ENCODE data around the gene MYBPC2.
A peak's percentile ranks its signal among the peaks of the same experiment; 100 is the strongest.

The MYBPC2 gene

DNA sequence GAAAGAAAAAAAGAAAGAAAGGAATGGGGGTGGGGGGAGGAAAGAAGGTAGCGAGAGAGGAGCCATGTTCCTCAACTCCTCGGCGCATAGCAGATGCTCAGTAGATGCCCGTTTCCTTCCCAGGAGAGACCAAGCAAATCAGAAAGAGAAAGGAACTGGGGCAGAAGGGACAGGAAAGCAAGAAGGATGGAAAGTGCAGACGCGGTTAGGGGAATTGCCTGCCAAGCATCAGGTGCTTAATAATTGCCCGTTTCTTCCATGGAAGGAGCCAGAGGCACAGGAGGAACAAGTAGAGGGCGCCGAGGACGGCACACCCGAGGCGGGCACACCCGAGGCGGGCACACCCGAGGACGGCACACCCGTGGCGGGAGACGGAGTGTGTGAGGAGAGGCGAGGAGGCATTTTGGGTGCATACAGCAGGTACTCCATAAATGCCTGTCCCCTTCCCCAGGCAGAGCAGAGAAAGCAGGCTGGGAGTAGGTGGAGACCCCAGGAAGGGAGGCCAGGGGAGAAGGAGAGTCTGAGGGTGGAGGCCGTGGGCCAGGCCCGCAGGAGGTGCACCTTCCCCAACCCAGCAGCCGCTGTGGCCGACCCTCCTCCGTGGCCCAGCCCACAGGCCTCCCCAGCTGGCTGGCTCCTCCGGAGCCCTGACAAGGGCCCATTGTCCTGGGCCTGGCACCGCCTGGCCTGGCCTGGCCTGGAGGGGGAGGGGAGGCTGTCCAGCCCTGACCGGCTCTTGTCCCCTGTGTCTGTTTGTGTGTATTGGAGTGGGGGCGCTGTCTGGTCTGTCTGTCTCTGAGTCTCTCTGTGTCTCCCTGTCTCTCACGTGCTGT, 63.7 kb downstream of the MYBPC2 start:
- peak in 55 of 56 donors; percentile 27 to 98 (median 91) for DNase-seq

GRCh38 chr19:50497022-50497405, 64.3 kb downstream of the MYBPC2 start:
- no peak for DNase-seq

DNA sequence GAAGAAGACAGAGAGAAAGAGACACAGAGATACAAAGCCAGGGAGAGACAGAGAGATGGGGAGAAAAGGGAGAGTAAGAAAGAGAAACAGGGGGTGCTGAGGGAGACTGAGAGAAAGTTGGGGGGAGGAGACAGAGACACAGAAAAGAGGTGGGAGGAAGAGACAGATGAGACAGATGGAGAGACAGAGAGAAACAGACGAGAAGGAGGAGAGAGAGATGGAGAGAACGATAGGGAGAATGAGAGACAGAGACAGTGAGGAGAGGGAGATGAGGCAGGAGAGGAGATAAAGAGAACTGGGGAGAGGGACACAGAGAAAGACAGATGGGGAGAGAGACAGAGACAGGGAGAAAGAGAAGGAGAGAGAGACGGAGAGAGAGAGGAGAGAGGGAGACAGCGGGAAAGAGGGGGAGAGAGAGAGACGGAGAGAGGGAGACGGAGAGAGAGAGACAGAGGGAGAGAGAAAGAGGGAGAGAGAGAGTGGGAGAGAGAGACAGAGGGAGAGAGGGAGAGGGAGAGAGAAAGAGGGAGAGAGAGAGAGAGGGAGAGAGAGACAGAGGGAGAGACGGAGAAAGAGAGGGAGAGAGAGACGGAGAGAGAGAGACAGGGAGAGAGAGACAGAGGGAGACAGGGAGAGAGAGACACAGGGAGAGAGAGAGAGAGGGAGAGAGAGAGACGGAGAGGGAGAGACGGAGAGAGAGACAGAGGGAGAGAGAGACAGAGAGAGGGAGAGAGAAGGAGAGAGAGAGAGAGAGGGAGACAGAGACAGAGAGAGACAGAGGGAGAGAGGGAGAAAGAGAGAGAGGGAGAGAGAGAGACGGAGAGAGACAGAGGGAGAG, 65.7 kb downstream of the MYBPC2 start:
- DNase-seq, result no peak

GRCh38 chr19:50500060-50500752, 67.5 kb downstream of the MYBPC2 start:
- DNase-seq, result peak in 37 of 56 donors; percentile 6 to 78 (median 45)

- DNase-seq, result peak in 1 of 56 donors; percentile 46
Measured at GRCh38 chr19:50500753-50501151, 68.1 kb downstream of the MYBPC2 start.

DNA sequence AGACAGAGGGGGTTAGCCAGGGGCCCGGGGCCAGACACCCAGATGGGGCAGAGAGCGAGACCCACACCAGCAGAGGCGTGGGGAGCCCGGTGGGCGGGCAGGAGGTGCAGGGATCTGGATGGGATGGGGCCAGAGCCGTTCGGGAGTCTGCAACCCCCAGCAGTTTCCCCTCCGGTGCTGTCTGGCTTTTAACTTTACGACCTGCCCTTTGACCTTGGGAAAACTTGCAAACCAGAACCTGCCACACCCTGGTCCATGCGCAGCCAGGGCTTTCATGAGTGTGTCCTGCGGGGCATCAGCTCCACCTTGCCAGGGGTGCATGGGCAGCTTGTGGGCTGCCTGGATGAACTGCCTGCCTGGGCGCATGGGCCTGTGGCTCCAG, 68.5 kb downstream of the MYBPC2 start:
- no peak for DNase-seq

DNA sequence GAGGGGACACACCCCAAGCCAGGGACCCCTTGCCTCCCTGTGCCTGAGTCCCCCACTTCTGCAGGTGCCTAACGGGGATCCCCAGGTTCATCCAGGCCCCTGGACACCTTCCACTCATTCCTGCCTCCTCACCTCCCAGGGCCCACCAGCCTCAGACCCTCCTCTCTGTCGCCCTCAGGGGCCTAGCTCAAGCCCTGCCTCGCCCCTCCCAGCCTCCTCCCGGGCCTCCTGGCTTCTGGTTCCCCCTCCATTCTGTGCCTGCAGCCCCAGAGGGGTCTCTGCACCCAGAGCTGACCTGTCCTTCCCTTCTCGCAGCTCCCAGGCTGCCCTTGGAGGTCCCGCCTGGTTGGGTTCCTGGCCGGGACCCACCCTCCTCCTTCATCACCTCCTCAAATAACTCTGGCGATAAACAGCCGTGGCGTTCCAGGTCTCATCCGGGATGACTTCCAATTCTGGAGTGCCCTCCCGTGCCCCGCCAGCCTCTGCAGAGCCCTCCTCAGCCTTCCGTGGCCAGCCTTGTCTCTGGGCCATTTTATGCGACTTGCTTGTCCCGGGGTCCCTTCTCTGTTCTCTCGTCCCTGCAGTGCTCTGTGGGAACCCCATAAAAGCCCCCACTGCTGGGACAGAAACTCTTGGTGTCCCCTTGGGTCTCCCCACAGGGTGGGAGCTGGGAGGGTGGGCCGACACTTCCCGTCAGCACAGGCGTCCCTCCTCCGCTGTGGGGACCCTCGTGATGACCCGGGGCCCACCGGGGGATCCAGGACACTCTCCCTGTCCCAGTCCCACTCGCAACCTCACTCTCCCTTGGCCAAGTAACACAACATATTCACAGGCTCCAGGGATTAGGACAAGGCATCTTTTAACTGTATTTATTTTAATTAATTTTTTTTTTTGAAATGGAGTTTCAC, 69.1 kb downstream of the MYBPC2 start:
- DNase-seq, result no peak

DNA sequence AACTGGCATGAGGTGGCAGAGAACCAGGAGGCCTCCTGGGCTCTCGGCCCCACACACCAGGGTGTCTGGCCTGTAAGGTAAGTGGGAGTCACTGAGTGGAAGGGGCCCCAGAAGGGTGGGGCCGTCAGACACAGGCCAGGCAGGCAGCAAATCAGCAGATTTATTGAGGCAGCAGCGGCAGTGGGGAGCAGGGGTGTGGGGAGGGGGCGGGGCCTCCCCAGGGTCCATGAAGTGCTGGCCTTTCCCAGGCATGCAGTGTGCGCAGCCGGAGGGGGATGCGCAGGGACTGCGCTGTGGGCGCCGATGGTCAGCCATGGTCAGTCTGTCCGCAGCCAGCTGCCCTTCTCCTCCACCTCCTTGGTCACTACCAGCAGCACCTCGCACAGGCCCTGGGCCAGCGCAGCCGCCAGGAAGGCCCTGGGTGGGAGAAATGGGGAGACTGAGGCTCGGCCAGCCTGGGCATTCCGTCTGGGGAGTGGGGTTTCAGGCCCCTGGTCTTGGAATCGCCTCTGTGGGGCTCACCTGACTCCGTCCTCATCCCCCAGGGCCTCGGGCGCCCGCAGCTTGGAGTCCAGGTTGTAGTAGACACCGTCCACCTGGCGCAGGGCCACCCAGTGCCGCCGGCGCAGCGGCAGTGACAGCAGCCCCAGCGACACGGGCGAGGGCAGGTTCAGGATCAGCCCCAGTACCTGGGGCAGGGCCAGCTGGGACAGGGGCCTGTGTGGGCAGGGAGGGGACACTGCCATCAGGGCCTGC, 73.3 kb downstream of the MYBPC2 start:
- DNase-seq, result no peak

GRCh38 chr19:50506700-50507099, 74.0 kb downstream of the MYBPC2 start:
- no peak for DNase-seq

DNA sequence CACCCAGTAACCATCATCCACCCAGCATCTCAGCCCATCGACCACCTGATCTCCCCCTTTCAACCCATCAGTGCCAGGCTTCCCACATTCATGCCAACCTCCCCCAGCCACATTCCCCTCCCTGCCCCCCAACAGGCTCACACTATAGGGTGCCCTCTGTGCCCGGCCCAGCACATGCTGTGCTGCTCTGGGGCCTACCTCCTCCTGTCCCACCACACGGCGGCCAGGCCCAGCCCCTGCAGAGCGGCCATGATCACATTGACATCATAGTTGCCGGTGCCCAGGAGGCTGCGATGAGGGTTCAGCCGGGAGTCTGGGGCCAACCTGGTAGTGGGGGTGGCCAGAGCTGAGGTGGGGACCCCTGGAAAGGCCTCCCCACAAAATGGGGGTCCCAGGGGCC, 74.7 kb downstream of the MYBPC2 start:
- DNase-seq, result no peak

GRCh38 chr19:50508843-50509190, 76.1 kb downstream of the MYBPC2 start:
- DNase-seq, result no peak

DNA sequence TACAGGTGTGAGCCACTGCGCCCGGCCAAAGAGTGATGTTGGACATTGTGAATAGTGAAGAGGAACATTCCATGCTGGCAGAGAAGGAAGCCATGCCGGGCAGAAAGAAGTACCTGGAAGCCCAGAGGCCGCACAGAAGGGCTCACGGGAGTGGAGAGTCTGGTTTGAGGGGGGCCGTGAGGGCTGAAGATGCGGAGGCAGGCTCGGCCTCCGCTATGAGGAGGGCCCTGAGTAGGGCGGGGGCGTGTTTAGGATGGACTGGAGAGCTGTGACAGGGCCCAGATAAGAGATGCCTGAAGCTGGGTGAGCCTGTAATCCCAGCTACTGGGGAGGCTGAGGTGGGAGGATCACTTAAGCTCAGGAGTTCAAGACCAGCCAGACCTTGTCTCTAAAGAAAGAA, 76.7 kb downstream of the MYBPC2 start:
- no peak for DNase-seq

DNA sequence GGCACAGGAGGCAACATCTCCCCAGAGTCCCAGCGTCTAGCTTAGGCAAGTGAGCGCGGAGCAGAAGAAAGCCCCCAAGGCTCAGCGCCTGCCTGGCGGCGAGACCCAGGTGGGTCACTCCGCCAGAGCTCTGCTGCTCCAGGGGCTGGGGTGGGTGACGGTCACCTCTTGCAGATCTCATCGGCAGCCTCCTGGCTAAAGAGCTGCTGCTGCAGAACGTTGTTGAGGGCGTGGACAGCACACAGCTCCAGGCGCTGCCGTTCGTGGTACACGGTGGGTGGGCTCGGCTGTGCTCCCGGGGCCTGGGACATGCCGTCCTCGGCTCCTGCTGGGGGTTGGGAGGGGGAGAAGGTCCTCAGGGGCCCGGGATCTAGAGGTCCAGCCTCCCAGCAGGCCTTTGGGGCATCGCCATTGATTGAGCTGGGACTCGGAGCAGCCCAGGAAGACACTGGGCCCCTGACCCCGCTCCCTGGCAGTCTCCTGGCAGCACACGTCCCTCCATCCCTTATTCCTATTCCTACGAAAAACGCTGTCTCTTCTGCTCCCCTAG, 77.5 kb downstream of the MYBPC2 start:
- DNase-seq, result peak in 20 of 56 donors; percentile 24 to 75 (median 64)

DNA sequence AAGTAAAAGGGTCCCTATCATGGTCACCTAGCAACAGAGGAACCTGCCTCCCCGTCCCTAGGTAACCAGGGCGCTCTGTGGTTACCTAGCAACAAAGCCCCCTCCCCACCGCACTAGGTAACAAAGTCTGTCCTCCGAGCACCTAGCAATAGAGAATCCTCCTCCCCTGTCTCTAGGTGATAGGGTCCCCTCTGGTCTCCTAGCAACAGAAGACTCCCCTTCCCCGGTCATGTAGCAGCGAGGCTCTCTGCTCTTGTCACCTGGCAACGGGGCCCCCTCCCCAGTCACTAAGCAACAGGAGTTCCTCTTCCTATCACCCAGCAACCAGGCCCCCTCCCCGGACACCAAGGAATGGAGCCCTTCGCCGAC, 78.0 kb downstream of the MYBPC2 start:
- peak in 14 of 56 donors; percentile 82 to 98 (median 93) for DNase-seq

- DNase-seq, result peak; percentile 80 to 99 (median 97)
Measured at GRCh38 chr19:50511069-50511822, 78.6 kb downstream of the MYBPC2 start, which contains the start of gene JOSD2. Gene JOSD2, minus strand, starts transcription at chr19:50511191. Its CDS starts 760 bp downstream, at chr19:50510431.

DNA sequence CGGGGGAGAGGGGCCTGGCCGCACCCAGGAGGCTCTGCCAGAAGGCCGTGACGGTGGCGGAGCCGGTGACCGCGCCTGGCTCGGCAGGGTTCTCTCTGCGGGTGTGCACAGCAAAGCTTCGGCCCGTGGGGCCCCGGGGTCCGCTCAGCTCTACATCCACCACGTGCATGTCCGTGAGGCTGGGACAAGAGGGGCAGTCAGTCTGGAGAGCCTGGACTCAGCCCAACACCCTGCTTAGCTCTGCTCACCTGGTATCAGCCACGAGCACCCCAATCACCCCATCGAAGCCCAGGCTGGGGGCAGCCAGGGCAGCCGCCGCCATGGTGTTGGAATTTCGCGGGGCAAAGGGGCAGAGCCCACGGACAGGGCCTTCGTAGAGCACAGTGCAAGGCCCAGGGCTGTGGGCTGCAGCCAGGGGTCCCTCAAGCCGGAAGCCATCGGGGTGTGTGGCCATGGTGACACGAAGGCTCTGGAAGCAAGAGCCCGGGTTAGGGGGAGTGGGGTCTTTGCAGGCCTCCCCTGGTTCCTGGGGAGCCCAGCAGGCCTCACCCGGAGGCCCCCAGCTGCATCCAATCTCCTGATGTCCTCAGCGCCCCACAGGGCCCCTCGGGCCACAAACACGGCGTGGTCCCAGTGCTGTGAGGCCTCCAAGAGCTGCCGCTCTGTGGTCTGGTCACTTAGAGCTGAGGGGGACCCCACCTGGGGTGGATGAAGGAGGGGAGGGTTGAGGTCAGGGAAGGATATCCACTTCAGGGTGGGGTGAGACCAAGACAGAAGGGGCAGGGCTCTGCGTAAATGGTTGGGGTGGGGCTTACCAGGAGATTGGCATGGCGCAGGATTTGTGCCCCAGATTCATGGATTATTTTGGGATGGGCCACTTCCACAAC, 79.7 kb downstream of the MYBPC2 start:
- peak in 1 of 56 donors; percentile 26 for DNase-seq

DNA sequence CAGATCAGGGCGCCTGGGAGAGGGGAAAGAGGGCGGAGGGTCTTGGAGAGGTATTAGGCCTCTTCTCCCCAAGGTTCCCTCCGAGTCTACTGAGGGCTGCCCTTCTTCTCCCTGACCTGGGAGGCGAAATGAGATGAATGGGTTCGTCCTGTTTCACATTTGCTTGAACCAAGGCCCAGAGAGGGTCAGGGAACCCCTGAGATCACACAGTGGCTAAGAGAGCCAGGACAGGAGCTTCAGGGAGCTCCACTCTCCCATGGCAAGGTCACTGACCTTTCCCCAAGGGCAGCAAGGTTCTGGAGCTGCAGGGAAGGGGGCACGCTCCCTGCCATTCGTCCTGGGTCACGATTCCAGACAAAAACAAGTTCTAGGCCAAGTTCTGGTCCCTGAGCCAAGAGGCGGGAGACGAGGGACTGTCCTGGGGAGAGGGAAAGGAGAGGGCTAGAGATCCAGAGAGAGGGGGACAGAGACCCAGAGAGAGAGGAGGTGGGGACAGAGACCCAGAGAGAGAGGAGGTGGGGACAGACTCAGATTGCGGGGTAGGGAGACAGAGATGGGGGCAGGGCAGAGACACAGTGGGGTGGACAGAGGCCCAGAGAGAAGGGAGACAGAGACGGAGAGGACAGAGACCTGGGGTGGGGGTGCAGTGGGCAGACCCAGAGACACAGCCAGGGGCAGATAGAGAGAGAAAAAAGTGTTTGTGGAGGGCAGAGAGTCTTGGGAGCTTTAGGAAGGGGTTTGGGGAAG, 80.5 kb downstream of the MYBPC2 start:
- DNase-seq, result peak in 2 of 56 donors; percentile 20 to 44
